Neural crest cell (in vitro differentiated cells): Measurements from ENCODE around the gene ZNF594. TPM values are rescaled to one million over a fixed set of nuclear protein-coding genes. Genes with fewer than 3 reads are reported as not detected.
"Not testable (repeated sequence)": the region's sequence is repeated elsewhere in the genome, so short reads cannot be mapped to it uniquely, and the experiment has no call there.

Experiments
- DNase-seq: peaks from one replicate; pipeline ENCODE4 v3.0.0; 2021; ENCODE audit warnings: low read depth, mixed read lengths, low spot score
- H3K27ac Mint-ChIP-seq: one replicate; pipeline ENCODE4 v1.8.0; 2021; ENCODE audit warnings: mild to moderate bottlenecking, mixed read lengths; ENCODE audit not compliant: unreplicated experiment
- H3K27me3 Mint-ChIP-seq: 2 replicates; pipeline ENCODE4 v1.8.0; 2021; ENCODE audit warnings: low read depth, mild to moderate bottlenecking, mixed read lengths
- H3K36me3 Mint-ChIP-seq: 2 replicates; pipeline ENCODE4 v1.8.0; 2021; ENCODE audit warnings: low read depth, mild to moderate bottlenecking, mixed read lengths
- H3K4me1 Mint-ChIP-seq: 2 replicates; pipeline ENCODE4 v1.8.0; 2021; ENCODE audit warnings: mixed read lengths
- H3K4me3 Mint-ChIP-seq: one replicate; pipeline ENCODE4 v1.8.0; 2021; ENCODE audit warnings: mild to moderate bottlenecking, mixed read lengths
- H3K9me3 Mint-ChIP-seq: 2 replicates; pipeline ENCODE4 v1.8.0; 2021; ENCODE audit warnings: mixed read lengths
- CTCF ChIP-seq: fragments of 200-600 bp; sonication (generic); conservative IDR thresholded peaks from 2 replicates; pipeline ENCODE4 v1.5.0; 2021; ENCODE audit warnings: antibody characterized with exemption, mild to moderate bottlenecking
- total RNA-seq: library from RNA; stranded (reverse); gene quantifications from 2 replicates; pipeline ENCODE4 v1.2.1, GENCODE V29; 2021

Gene ZNF594
- total RNA-seq, 1 donor from 2014 or later: 21.5 TPM

DNA sequence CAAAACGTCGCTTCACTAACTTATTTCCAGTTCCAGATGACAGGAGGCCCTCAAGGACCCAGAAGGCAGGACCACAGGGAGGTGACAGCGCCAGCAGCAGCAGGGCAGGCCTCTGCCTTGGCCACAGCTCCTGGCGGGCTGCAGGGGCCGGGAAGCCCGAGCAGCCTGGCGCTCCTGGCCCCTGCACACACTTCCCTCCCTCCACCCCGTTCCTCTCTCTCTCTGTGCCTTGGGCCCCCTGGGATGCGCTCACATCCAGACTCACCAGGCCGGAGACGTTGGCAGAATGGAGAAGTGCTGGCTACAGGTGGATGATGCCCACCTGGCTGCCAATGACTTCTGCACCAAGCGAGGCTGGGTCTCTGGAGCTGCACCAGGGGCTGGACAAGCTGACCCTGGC is 12.7 kb downstream of the ZNF594 start:
- Mint-ChIP-seq H3K4me1 (no peaks in the 10 kb centered on the region), H3K36me3 (peaks cover 73% of the 10 kb centered on the region), H3K27me3 (peaks cover 10% of the 10 kb centered on the region), H3K4me3 (no peak overlapping the region), H3K27ac (no peak overlapping the region), H3K9me3 (peaks cover 35% of the 10 kb centered on the region)
- DNase-seq: no peak
- no peak for TF ChIP-seq CTCF

GRCh38 chr17:5175027-5175426 is 16.6 kb downstream of the ZNF594 start:
- H3K4me1 Mint-ChIP-seq, DNase-seq, H3K27ac Mint-ChIP-seq, H3K27me3 Mint-ChIP-seq, H3K4me3 Mint-ChIP-seq: not testable (repeated sequence)
- peaks cover 11% of the 10 kb centered on the region for H3K9me3 Mint-ChIP-seq
- peaks cover 46% of the 10 kb centered on the region for H3K36me3 Mint-ChIP-seq

DNA sequence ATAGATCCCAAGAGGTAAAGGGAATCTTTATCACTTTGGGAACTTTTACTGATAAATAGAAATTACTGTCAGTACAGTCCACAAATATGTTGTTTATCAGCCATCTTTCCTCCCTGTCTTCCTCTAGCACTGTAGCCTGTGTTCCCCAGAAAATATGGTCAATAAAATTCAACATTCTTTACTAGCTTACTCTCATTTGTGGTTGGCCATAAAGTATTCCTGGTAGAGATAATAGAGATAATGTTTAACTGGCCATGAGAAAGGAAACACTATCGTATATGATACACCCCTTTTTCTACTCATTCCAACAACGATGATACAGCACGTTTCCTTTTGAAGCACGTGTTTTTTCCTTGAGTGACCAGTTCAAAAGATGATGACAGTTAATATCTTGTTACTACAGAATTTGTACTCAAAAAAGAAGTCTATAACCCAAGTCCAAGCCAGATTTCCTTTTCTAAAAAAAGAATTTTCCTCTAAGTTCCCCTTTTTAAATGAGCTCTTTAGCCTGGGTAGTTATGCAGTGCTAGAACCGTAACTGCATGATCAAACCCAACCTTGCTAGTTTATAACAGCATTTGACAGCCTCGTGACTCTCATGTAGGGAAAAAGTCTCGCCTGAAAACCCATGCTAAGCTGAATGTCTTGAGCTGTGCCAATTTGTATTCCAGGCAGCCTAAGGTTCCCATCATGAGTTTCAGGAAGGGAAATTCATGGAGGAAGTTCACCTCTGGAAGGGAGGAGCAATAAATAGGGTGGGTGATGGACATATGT is 25.7 kb downstream of the ZNF594 start:
- H3K27me3 Mint-ChIP-seq: peaks cover 21% of the 10 kb centered on the region
- H3K36me3 Mint-ChIP-seq, DNase-seq, H3K27ac Mint-ChIP-seq, H3K4me3 Mint-ChIP-seq, H3K9me3 Mint-ChIP-seq, H3K4me1 Mint-ChIP-seq: not testable (repeated sequence)

DNA sequence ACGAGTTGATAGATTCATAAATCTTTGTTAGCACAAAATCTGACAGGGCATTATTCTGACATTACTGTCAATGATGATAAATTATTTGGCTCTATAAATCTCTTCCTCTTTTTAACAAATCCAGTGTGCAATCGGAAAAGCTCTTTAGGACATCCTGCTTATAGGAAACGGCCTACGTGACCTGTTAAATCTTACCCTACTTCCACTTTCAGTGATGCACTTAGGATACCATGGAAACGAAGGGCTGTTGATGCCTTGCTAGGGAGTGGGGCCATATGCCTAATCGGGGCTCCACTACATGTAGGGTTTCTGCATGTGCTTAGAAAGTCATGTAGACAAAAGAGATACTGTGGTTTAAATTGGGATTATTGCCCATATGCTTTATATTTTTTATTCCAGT is 27.2 kb downstream of the ZNF594 start:
- no peak overlapping the region for H3K27ac Mint-ChIP-seq
- no peak for DNase-seq
- no peaks in the 10 kb centered on the region for H3K4me1 Mint-ChIP-seq
- H3K36me3 Mint-ChIP-seq: no peaks in the 10 kb centered on the region
- H3K9me3 Mint-ChIP-seq: no peaks in the 10 kb centered on the region
- TF ChIP-seq CTCF: no peak
- H3K27me3 Mint-ChIP-seq: peaks cover 28% of the 10 kb centered on the region
- no peak overlapping the region for H3K4me3 Mint-ChIP-seq

DNA sequence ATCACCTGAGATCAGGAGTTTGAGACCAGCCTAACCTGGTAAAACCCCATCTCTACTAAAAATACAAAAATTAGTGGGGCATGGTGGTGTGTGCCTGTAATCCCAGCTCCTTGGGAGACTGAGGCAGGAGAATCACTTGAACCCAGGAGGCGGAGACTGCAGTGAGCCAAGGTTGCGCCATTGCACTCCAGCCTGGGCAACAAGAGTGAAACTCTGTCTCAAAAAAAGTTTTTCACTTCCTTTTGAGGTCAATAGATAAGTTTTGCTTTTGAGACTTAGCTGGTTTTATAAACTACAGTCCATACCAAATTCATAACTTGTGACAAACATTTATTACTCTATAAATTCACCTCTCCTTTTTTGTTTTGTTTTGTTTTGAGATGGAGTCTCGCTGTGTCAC is 29.9 kb downstream of the ZNF594 start:
- not testable (repeated sequence) for H3K9me3 Mint-ChIP-seq, H3K36me3 Mint-ChIP-seq, H3K4me1 Mint-ChIP-seq, H3K4me3 Mint-ChIP-seq, DNase-seq, H3K27ac Mint-ChIP-seq
- peaks cover 46% of the 10 kb centered on the region for H3K27me3 Mint-ChIP-seq

DNA sequence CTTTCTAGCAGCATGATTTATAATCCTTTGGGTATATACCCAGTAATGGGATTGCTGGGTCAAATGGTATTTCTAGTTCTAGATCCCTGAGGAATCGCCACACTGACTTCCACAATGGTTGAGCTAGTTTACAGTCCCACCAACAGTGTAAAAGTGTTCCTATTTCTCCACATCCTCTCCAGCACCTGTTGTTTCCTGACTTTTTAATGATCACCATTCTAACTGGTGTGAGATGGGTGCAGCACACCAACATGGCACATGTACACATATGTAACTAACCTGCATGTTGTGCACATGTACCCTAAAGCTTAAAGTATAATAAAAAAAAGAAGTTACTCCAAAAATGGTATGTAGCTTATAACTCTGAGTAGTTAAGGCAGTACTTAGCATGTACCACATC is 31.0 kb downstream of the ZNF594 start:
- H3K36me3 Mint-ChIP-seq, DNase-seq, H3K4me3 Mint-ChIP-seq, H3K4me1 Mint-ChIP-seq, H3K9me3 Mint-ChIP-seq, H3K27ac Mint-ChIP-seq: not testable (repeated sequence)
- H3K27me3 Mint-ChIP-seq: peaks cover 49% of the 10 kb centered on the region

DNA sequence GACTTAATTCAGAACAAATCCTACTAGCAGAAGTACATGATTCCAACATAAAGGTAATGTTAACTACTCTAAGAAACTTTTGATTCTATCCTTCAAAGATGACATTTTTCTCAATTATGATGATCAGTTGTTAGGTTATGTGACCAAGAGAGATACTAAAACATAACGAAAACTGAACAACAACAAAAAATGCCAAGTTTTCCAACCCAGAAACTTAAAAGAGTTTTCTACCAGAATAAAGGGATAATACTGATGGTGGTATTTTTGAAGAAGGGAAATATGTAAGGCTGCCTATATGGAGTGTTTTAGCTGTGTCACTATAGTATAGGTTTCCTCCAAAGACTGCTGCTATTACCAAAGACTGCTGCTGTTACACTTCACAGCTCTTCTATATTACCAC is 45.5 kb downstream of the ZNF594 start:
- H3K27ac Mint-ChIP-seq, H3K4me3 Mint-ChIP-seq, DNase-seq, H3K9me3 Mint-ChIP-seq, H3K36me3 Mint-ChIP-seq, H3K4me1 Mint-ChIP-seq: not testable (repeated sequence)
- peaks cover 37% of the 10 kb centered on the region for H3K27me3 Mint-ChIP-seq

DNA sequence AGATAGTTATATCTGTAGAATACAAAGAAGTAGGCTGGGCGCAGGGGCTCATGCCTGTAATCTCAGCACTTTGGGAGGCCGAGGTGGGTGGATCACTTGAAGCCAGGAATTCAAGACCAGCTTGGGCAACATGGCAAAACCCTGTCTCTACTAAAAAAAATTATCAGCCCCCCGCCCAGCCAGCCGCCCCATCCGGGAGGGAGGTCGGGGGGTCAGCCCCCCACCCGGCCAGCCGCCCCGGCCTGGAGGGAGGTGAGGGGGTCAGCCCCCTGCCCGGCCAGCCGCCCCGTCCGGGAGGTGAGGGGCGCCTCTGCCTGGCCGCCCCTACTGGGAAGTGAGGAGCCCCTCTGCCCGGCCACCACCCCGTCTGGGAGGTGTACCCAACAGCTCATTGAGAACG is 48.8 kb downstream of the ZNF594 start:
- H3K27ac Mint-ChIP-seq, DNase-seq, H3K4me1 Mint-ChIP-seq, H3K9me3 Mint-ChIP-seq, H3K36me3 Mint-ChIP-seq, H3K4me3 Mint-ChIP-seq: not testable (repeated sequence)
- H3K27me3 Mint-ChIP-seq: peaks cover 19% of the 10 kb centered on the region

GRCh38 chr17:5139458-5139732 is 52.3 kb downstream of the ZNF594 start:
- TF ChIP-seq CTCF: no peak
- peaks cover 2% of the 10 kb centered on the region for H3K9me3 Mint-ChIP-seq
- no peaks in the 10 kb centered on the region for H3K4me1 Mint-ChIP-seq
- DNase-seq: no peak
- no peak overlapping the region for H3K4me3 Mint-ChIP-seq
- H3K27me3 Mint-ChIP-seq: peaks cover 2% of the 10 kb centered on the region
- no peak overlapping the region for H3K27ac Mint-ChIP-seq
- no peaks in the 10 kb centered on the region for H3K36me3 Mint-ChIP-seq
